ENCODE data around the gene CD300LF. TPM values are rescaled to one million over a fixed set of nuclear protein-coding genes. Genes with fewer than 3 reads are reported as not detected.

The CD300LF gene
- total RNA-seq, 2 donors from 2014 or later, result 0.59 to 1.2 TPM

DNA sequence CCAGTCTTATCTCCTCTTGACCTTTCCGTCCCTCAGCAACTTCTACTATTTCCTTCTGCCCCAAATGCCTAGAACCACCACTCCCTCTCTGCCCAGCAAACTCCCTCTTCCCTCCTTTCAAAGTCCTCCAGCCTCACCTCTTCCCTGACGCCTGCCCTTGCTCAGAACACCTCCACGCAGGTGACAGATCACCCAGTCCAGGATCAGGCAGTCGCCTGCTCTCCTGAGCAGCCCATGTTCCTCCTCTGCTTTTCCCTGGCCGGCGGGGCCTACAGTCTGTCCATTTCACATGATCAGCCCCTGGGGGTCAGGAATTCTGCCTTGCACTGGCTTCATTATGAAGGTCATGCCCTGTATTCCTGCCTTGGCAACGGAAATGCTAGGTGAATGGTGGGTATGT lies 422 bp downstream of the CD300LF start:
- no peak for DNase-seq (ENCODE audit: low spot score)
- WGBS, result 64% methylated on average over 7 of the region's 7 CpGs
- Histone ChIP-seq H3K4me3 (no peak overlapping the region), H3K27me3 (replicated peaks; ENCODE audit: insufficient read depth) (no peaks in the 10 kb centered on the region), H3K36me3 (no peaks in the 10 kb centered on the region), H3K9me3 (no peaks in the 10 kb centered on the region), H3K27ac (no peak overlapping the region), H3K4me1 (replicated peaks) (no peaks in the 10 kb centered on the region)
- intact Hi-C loops (cut with DNase I), result no loop called here
- TF ChIP-seq POLR2A (IDR thresholded peaks at IDR 0.05) (no peak), POLR2AphosphoS5 (IDR thresholded peaks at IDR 0.05) (no peak)
- TF ChIP-seq, protein P1, sequence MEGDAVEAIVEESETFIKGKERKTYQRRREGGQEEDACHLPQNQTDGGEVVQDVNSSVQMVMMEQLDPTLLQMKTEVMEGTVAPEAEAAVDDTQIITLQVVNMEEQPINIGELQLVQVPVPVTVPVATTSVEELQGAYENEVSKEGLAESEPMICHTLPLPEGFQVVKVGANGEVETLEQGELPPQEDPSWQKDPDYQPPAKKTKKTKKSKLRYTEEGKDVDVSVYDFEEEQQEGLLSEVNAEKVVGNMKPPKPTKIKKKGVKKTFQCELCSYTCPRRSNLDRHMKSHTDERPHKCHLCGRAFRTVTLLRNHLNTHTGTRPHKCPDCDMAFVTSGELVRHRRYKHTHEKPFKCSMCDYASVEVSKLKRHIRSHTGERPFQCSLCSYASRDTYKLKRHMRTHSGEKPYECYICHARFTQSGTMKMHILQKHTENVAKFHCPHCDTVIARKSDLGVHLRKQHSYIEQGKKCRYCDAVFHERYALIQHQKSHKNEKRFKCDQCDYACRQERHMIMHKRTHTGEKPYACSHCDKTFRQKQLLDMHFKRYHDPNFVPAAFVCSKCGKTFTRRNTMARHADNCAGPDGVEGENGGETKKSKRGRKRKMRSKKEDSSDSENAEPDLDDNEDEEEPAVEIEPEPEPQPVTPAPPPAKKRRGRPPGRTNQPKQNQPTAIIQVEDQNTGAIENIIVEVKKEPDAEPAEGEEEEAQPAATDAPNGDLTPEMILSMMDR (IDR thresholded peaks at IDR 0.05), result no peak

DNA sequence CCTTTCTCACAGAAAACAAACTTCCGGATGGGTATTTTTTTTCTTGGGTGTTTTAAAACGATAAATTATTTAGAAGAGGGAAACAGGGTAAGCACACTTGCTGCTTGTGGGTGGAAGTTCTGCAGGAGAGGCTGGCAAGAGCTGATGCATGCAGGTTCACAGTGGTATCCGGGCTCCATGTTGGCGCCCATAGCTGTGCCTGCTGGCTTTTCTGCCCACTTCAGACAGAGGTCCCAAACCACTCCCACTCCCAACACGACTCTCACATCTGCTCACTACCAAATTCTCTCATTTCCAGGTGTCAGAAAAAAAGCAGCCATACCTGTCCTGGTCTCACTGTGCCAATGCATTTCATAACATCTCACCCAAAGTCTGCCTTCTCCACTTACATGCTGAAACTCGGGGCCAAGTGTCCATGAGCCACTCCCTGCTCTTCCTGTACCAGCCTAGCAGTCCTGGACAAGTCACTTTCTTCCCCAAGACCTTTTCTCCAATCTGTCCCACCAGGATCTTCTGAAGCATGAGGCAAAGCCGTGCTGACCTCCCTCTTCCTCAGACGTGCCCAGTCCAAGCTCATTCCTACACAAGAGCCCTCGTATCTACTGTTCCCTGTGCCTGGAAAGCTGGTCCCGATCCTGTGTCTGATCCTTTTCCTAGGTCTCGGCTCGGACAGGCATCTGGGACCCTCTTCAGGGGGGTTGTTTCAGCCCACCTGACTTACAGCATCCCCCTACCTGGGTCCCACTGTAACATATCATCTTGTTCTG lies 1.5 kb downstream of the CD300LF start:
- no peaks in the 10 kb centered on the region for H3K9me3 ChIP-seq
- 69% methylated on average over 12 of the region's 12 CpGs for WGBS
- TF ChIP-seq POLR2AphosphoS5 (IDR thresholded peaks at IDR 0.05), result no peak
- TF ChIP-seq POLR2A (IDR thresholded peaks at IDR 0.05), result no peak
- TF ChIP-seq, protein P1 (IDR thresholded peaks at IDR 0.05), result no peak
- no peaks in the 10 kb centered on the region for H3K36me3 ChIP-seq
- DNase-seq (ENCODE audit: low spot score), result no peak
- H3K4me3 ChIP-seq, result no peak overlapping the region
- H3K4me1 ChIP-seq (replicated peaks), result no peaks in the 10 kb centered on the region
- intact Hi-C loops (cut with DNase I), result no loop called here
- H3K27me3 ChIP-seq (replicated peaks; ENCODE audit: insufficient read depth), result no peaks in the 10 kb centered on the region
- no peak overlapping the region for H3K27ac ChIP-seq

DNA sequence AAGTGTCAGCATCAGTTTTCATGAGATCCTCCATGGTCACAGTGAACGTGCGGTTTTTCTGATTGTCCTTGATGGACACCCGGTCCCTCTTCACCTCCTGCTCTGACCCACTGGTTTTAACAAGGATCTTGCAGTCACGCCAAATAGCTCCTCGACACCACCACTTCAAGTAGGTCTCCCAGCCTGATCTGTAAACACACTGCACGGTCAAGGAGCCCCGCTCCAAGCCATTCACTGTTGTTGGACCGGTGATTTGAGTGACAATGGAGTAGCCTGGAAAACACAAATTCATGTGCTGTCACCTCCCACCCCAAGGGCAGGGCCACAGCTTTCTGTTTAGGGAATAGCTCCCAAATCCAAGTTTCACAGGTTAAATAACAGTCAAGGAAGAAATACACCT lies 8.2 kb downstream of the CD300LF start:
- H3K27ac ChIP-seq, result no peak overlapping the region
- no peaks in the 10 kb centered on the region for H3K9me3 ChIP-seq
- no peak overlapping the region for H3K4me3 ChIP-seq
- no peaks in the 10 kb centered on the region for H3K36me3 ChIP-seq
- 87% methylated on average over 8 of the region's 8 CpGs for WGBS
- DNase-seq (ENCODE audit: low spot score), result no peak
- intact Hi-C loops (cut with DNase I), result no loop called here
- H3K4me1 ChIP-seq (replicated peaks), result no peaks in the 10 kb centered on the region
- TF ChIP-seq POLR2A (IDR thresholded peaks at IDR 0.05) (no peak), POLR2AphosphoS5 (IDR thresholded peaks at IDR 0.05) (no peak)
- TF ChIP-seq, protein P1 (IDR thresholded peaks at IDR 0.05), result no peak
- H3K27me3 ChIP-seq (replicated peaks; ENCODE audit: insufficient read depth), result no peaks in the 10 kb centered on the region

DNA sequence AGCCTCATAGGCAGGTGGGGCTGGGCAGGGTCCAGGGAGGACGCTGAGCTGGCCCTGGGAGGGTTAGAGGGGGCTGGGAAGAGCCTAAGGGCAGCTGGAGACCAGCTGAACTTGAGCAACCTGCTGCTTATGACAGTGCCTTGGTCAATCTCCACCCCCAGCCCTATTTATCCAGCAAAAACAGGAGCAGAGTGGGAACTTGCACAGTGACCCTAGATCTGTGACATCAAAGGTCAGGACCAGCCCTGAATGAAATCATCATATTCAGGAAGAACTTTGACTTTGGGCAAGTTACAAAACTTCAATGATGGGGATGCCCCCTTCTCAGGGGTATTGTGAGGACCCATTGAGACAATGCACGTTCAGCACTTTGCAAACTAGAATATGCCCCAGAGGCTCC lies 9.4 kb downstream of the CD300LF start:
- Histone ChIP-seq H3K4me1 (replicated peaks) (no peaks in the 10 kb centered on the region), H3K27ac (no peak overlapping the region), H3K27me3 (replicated peaks; ENCODE audit: insufficient read depth) (no peaks in the 10 kb centered on the region), H3K4me3 (no peak overlapping the region), H3K36me3 (no peaks in the 10 kb centered on the region), H3K9me3 (no peaks in the 10 kb centered on the region)
- no peak for TF ChIP-seq POLR2AphosphoS5 (IDR thresholded peaks at IDR 0.05)
- no peak for TF ChIP-seq POLR2A (IDR thresholded peaks at IDR 0.05)
- TF ChIP-seq, protein P1 (IDR thresholded peaks at IDR 0.05), result no peak
- intact Hi-C loops (cut with DNase I), result no loop called here
- 66% methylated on average over 2 of the region's 2 CpGs for WGBS
- no peak for DNase-seq (ENCODE audit: low spot score)

All from prostate gland (tissue), 2 donors.